NCI-H460 (cell line): ENCODE measurements around the gene NFKBIA. TPM values are rescaled to one million over a fixed set of nuclear protein-coding genes. Genes with fewer than 3 reads are reported as not detected.

Experiments
- total RNA-seq: library from RNA; depleted of rRNA; stranded (reverse); fragments of >200 nt; shearing (Covaris generic); gene quantifications from 2 replicates; pipeline ENCODE4 v1.2.3, GENCODE V29; 2014; rRNA removed

The NFKBIA gene
- total RNA-seq, 1 experiment from 2014 or later = 63.3 TPM

Other genes starting within 250 kb of the NFKBIA start
- gene PSMA6, start 112.4 kb downstream of the NFKBIA start, total RNA-seq = 368 and 369 TPM in 2 replicates
- gene INSM2, start 129.4 kb upstream of the NFKBIA start, total RNA-seq = not detected in 2 replicates